Hepatocyte (in vitro differentiated cells): ENCODE results near the gene ZCRB1. TPM values are rescaled to one million over a fixed set of nuclear protein-coding genes. Genes with fewer than 3 reads are reported as not detected.

Experiments used
- DNase-seq: peaks from one replicate; pipeline ENCODE4 v3.0.0-alpha.2; 2016; ENCODE audit warnings: low spot score
- H2AFZ ChIP-seq: fragments of 200-600 bp; sonication (generic); 2 replicates; pipeline ENCODE4 v1.6.0; 2016; ENCODE audit warnings: antibody characterized with exemption, mild to moderate bottlenecking
- H3K27ac ChIP-seq: fragments of 200-600 bp; sonication (generic); 2 replicates; pipeline ENCODE4 v1.5.1; 2016; ENCODE audit warnings: mild to moderate bottlenecking
- H3K27me3 ChIP-seq: fragments of 200-600 bp; sonication (generic); 2 replicates; pipeline ENCODE4 v1.6.1; 2016
- H3K36me3 ChIP-seq: fragments of 200-600 bp; sonication (generic); replicated peaks from 2 replicates; pipeline ENCODE4 v1.5.1; 2016; ENCODE audit warnings: low read depth; ENCODE audit not compliant: insufficient read depth
- H3K4me1 ChIP-seq: fragments of 200-600 bp; sonication (generic); 2 replicates; pipeline ENCODE4 v1.5.1; 2016; ENCODE audit warnings: mild to moderate bottlenecking, moderate library complexity; ENCODE audit not compliant: insufficient read depth
- H3K4me2 ChIP-seq: fragments of 200-600 bp; sonication (generic); 2 replicates; pipeline ENCODE4 v1.6.0; 2016
- H3K4me3 ChIP-seq: fragments of 200-600 bp; sonication (generic); 2 replicates; pipeline ENCODE4 v1.5.1; 2016; ENCODE audit warnings: mild to moderate bottlenecking
- H3K79me2 ChIP-seq: fragments of 200-600 bp; sonication (generic); 2 replicates; pipeline ENCODE4 v1.6.0; 2017; ENCODE audit warnings: mild to moderate bottlenecking
- H3K9me2 ChIP-seq: fragments of 200-600 bp; sonication (generic); replicated peaks from 2 replicates; pipeline ENCODE4 v1.6.0; 2017; ENCODE audit warnings: mild to moderate bottlenecking; ENCODE audit not compliant: insufficient read depth
- H3K9me3 ChIP-seq: fragments of 200-600 bp; sonication (generic); 2 replicates; pipeline ENCODE4 v1.5.1; 2016; ENCODE audit warnings: low read depth, mild to moderate bottlenecking
- H4K20me1 ChIP-seq: fragments of 200-600 bp; sonication (generic); 2 replicates; pipeline ENCODE4 v1.6.0; 2016; ENCODE audit warnings: mild to moderate bottlenecking; ENCODE audit not compliant: insufficient read depth, poor library complexity, severe bottlenecking
- CTCF ChIP-seq: fragments of 200-600 bp; sonication (generic); IDR thresholded peaks from 2 replicates; pipeline ENCODE4 v1.5.1; 2016; ENCODE audit warnings: antibody characterized with exemption, mild to moderate bottlenecking; ENCODE audit not compliant: poor library complexity
- EZH2 ChIP-seq: fragments of 200-600 bp; sonication (generic); IDR thresholded peaks from 2 replicates; pipeline ENCODE4 v1.6.1; 2016; ENCODE audit warnings: antibody characterized with exemption, mild to moderate bottlenecking, borderline replicate concordance
- EZH2phosphoT487 ChIP-seq: fragments of 200-600 bp; sonication (generic); IDR thresholded peaks from one replicate; pipeline ENCODE4 v1.6.1; 2018; ENCODE audit warnings: antibody characterized with exemption, mild to moderate bottlenecking, low read depth, moderate library complexity; ENCODE audit not compliant: unreplicated experiment, severe bottlenecking
- WGBS: methylation state at CpG from one replicate; pipeline ENCODE4 v1.1.6; 2016; ENCODE audit warnings: low lambda C conversion rate; ENCODE audit errors: missing lambda C conversion rate; 5-methylcytosine and 5-hydroxymethylcytosine counted together
- polyA plus RNA-seq: library from polyadenylated mRNA; unstranded; fragments of >200 nt; fragmentation: Nextera tagmentation; extraction: Ambion mirVana; gene quantifications from 2 replicates; pipeline ENCODE4 v1.2.1, GENCODE V29; 2016
- total RNA-seq: library from RNA; depleted of rRNA; stranded (reverse); fragments of >200 nt; gene quantifications from 2 replicates; pipeline ENCODE4 v1.2.3, GENCODE V29; 2014

Gene ZCRB1
- total and polyA plus RNA-seq, 2 experiments from 2014 or later, result 27.7 to 85.9 TPM

GRCh38 chr12:42283739-42284138, 42.2 kb downstream of the ZCRB1 start:
- Histone ChIP-seq H2AFZ (no peak overlapping the region), H3K27ac (no peak overlapping the region), H3K9me3 (no peaks in the 10 kb centered on the region), H3K9me2 (no peaks in the 10 kb centered on the region), H3K4me1 (no peaks in the 10 kb centered on the region), H3K4me3 (no peak overlapping the region), H3K4me2 (no peak overlapping the region), H3K79me2 (no peaks in the 10 kb centered on the region), H4K20me1 (no peaks in the 10 kb centered on the region), H3K27me3 (no peaks in the 10 kb centered on the region), H3K36me3 (no peaks in the 10 kb centered on the region)
- DNase-seq, result no peak
- TF ChIP-seq EZH2 (no peak), CTCF (no peak), EZH2phosphoT487 (no peak)

- Histone ChIP-seq H3K27ac (no peak overlapping the region), H3K9me2 (no peaks in the 10 kb centered on the region), H3K36me3 (no peaks in the 10 kb centered on the region), H3K9me3 (no peaks in the 10 kb centered on the region), H3K27me3 (no peaks in the 10 kb centered on the region), H3K4me1 (no peaks in the 10 kb centered on the region), H3K4me2 (peak overlapping the region; percentile 4), H2AFZ (no peak overlapping the region), H4K20me1 (no peaks in the 10 kb centered on the region), H3K79me2 (no peaks in the 10 kb centered on the region), H3K4me3 (no peak overlapping the region)
- peak; percentile 16 for DNase-seq
- no peak for TF ChIP-seq CTCF
- TF ChIP-seq EZH2, result no peak
- TF ChIP-seq EZH2phosphoT487, result no peak
- WGBS, result 26% methylated on average over 2 of the region's 2 CpGs
Measured at GRCh38 chr12:42282294-42282693, 43.6 kb downstream of the ZCRB1 start.

GRCh38 chr12:42281844-42282243, 44.0 kb downstream of the ZCRB1 start:
- Histone ChIP-seq H2AFZ (no peak overlapping the region), H3K4me2 (no peak overlapping the region), H3K27me3 (no peaks in the 10 kb centered on the region), H3K79me2 (no peaks in the 10 kb centered on the region), H3K27ac (no peak overlapping the region), H3K36me3 (no peaks in the 10 kb centered on the region), H3K9me3 (no peaks in the 10 kb centered on the region), H3K4me1 (no peaks in the 10 kb centered on the region), H3K4me3 (no peak overlapping the region), H4K20me1 (no peaks in the 10 kb centered on the region), H3K9me2 (no peaks in the 10 kb centered on the region)
- 77% methylated on average over 3 of the region's 3 CpGs for WGBS
- TF ChIP-seq EZH2phosphoT487 (no peak), CTCF (no peak), EZH2 (no peak)
- DNase-seq, result no peak

GRCh38 chr12:42281278-42281677, 44.6 kb downstream of the ZCRB1 start:
- WGBS, result 25% methylated on average over 3 of the region's 3 CpGs
- H3K36me3 ChIP-seq, result no peaks in the 10 kb centered on the region
- H3K27ac ChIP-seq, result no peak overlapping the region
- no peaks in the 10 kb centered on the region for H3K79me2 ChIP-seq
- no peaks in the 10 kb centered on the region for H3K9me2 ChIP-seq
- no peak overlapping the region for H3K4me3 ChIP-seq
- TF ChIP-seq CTCF (no peak), EZH2phosphoT487 (no peak), EZH2 (no peak)
- DNase-seq, result peak; percentile 37
- H3K4me2 ChIP-seq, result no peak overlapping the region
- H3K27me3 ChIP-seq, result no peaks in the 10 kb centered on the region
- H2AFZ ChIP-seq, result no peak overlapping the region
- H3K4me1 ChIP-seq, result no peaks in the 10 kb centered on the region
- no peaks in the 10 kb centered on the region for H4K20me1 ChIP-seq
- H3K9me3 ChIP-seq, result no peaks in the 10 kb centered on the region
